ENCODE results near the gene MYO1D. TPM values are rescaled to one million over a fixed set of nuclear protein-coding genes. Genes with fewer than 3 reads are reported as not detected.
A peak's percentile ranks its signal among the peaks of the same experiment; 100 is the strongest.

MYO1D gene
- total RNA-seq, 2 experiments from 2014 or later, result 2.0 to 2.2 TPM

GRCh38 chr17:32471652-32472051, 405.3 kb downstream of the MYO1D start:
- no peaks in the 10 kb centered on the region for H3K4me1 Mint-ChIP-seq
- H3K27ac Mint-ChIP-seq, result no peak overlapping the region
- H3K9me3 Mint-ChIP-seq, result no peaks in the 10 kb centered on the region
- POLR2A ChIA-PET, result no interaction called here
- no peak for DNase-seq
- H3K4me3 Mint-ChIP-seq, result no peak overlapping the region
- CTCF ChIA-PET, result interaction anchor here (1.3 to 1.5 kb wide), 2 partner anchors 12 to 28 kb away, joined by 4 read pairs; partner anchors contain the start of gene PSMD11
- H3K27me3 Mint-ChIP-seq, result no peaks in the 10 kb centered on the region
- peaks cover 54% of the 10 kb centered on the region for H3K36me3 Mint-ChIP-seq (ENCODE audit: low read depth)

- no peaks in the 10 kb centered on the region for H3K4me1 Mint-ChIP-seq
- ChIA-PET POLR2A (no interaction called here), CTCF (interaction anchor here (0.7 to 1.5 kb wide), 4 partner anchors 9 to 18 kb away, joined by 3 to 4 read pairs (median 4); no protein-coding TSS in a partner anchor)
- no peaks in the 10 kb centered on the region for H3K9me3 Mint-ChIP-seq
- H3K36me3 Mint-ChIP-seq (ENCODE audit: low read depth), result peaks cover 62% of the 10 kb centered on the region
- H3K27ac Mint-ChIP-seq, result no peak overlapping the region
- no peaks in the 10 kb centered on the region for H3K27me3 Mint-ChIP-seq
- no peak for DNase-seq
- H3K4me3 Mint-ChIP-seq, result no peak overlapping the region
Observed at GRCh38 chr17:32470405-32471167, 406.3 kb downstream of the MYO1D start.

- no peak for DNase-seq
- ChIA-PET CTCF (interaction anchor here (0.9 to 2.4 kb wide), 3 partner anchors 16 to 409 kb away, joined by 3 to 8 read pairs (median 7); partner anchors contain the start of gene PSMD11), POLR2A (no interaction called here)
- Mint-ChIP-seq H3K36me3 (ENCODE audit: low read depth) (peaks cover 54% of the 10 kb centered on the region), H3K27ac (no peak overlapping the region), H3K27me3 (no peaks in the 10 kb centered on the region), H3K4me3 (no peak overlapping the region), H3K9me3 (no peaks in the 10 kb centered on the region), H3K4me1 (no peaks in the 10 kb centered on the region)
Observed at GRCh38 chr17:32467949-32468348, 409.0 kb downstream of the MYO1D start.

- ChIA-PET CTCF (interaction anchor here (0.8 to 4.1 kb wide), 5 partner anchors 12 to 136 kb away, joined by 3 to 16 read pairs (median 4); partner anchors contain the start of gene CDK5R1), POLR2A (no interaction called here)
- DNase-seq, result no peak
- H3K27ac Mint-ChIP-seq, result no peak overlapping the region
- no peaks in the 10 kb centered on the region for H3K27me3 Mint-ChIP-seq
- H3K36me3 Mint-ChIP-seq (ENCODE audit: low read depth), result peaks cover 60% of the 10 kb centered on the region
- H3K9me3 Mint-ChIP-seq, result no peaks in the 10 kb centered on the region
- no peak overlapping the region for H3K4me3 Mint-ChIP-seq
- H3K4me1 Mint-ChIP-seq, result peaks cover 11% of the 10 kb centered on the region
Observed at GRCh38 chr17:32464374-32464773, 412.6 kb downstream of the MYO1D start.

- Mint-ChIP-seq H3K4me3 (no peak overlapping the region), H3K27me3 (no peaks in the 10 kb centered on the region), H3K36me3 (ENCODE audit: low read depth) (peaks cover 58% of the 10 kb centered on the region), H3K27ac (no peak overlapping the region), H3K4me1 (peaks cover 18% of the 10 kb centered on the region), H3K9me3 (no peaks in the 10 kb centered on the region)
- no peak for DNase-seq
- ChIA-PET POLR2A (interaction anchor here (0.5 kb wide), 1 partner anchor 13 kb away, joined by 3 read pairs; no protein-coding TSS in a partner anchor), CTCF (interaction anchor here (0.5 to 4.1 kb wide), 8 partner anchors 13 to 540 kb away, joined by 3 to 29 read pairs (median 4); partner anchors contain the start of gene PSMD11)
Observed at GRCh38 chr17:32463304-32463703, 413.6 kb downstream of the MYO1D start.

- peaks cover 29% of the 10 kb centered on the region for H3K4me1 Mint-ChIP-seq
- POLR2A ChIA-PET, result no interaction called here
- no peak overlapping the region for H3K27ac Mint-ChIP-seq
Observed at GRCh38 chr17:32461853-32462617, 414.9 kb downstream of the MYO1D start.

GRCh38 chr17:32461498-32461852, 415.4 kb downstream of the MYO1D start:
- ChIA-PET POLR2A (no interaction called here), CTCF (interaction anchor here (0.6 to 4.1 kb wide), 16 partner anchors 10 to 416 kb away, joined by 3 to 29 read pairs (median 4); partner anchors contain the start of genes CDK5R1, MYO1D and PSMD11)
- Mint-ChIP-seq H3K36me3 (ENCODE audit: low read depth) (peaks cover 60% of the 10 kb centered on the region), H3K9me3 (no peaks in the 10 kb centered on the region), H3K4me3 (no peak overlapping the region), H3K27ac (peak overlapping the region; percentile 38), H3K27me3 (no peaks in the 10 kb centered on the region), H3K4me1 (peaks cover 31% of the 10 kb centered on the region)
- no peak for DNase-seq

More at GRCh38 chr17:32461853-32462617, 414.9 kb downstream of the MYO1D start:
- Mint-ChIP-seq H3K36me3 (ENCODE audit: low read depth) (peaks cover 61% of the 10 kb centered on the region), H3K27me3 (no peaks in the 10 kb centered on the region), H3K4me3 (no peak overlapping the region), H3K9me3 (no peaks in the 10 kb centered on the region)
- CTCF ChIA-PET, result interaction anchor here (0.6 to 4.1 kb wide), 22 partner anchors 8 to 415 kb away, joined by 3 to 29 read pairs (median 4); partner anchors contain the start of genes CDK5R1, MYO1D and PSMD11
- peak; percentile 78 for DNase-seq

GRCh38 chr17:32460054-32460453, 416.9 kb downstream of the MYO1D start:
- no peak overlapping the region for H3K27ac Mint-ChIP-seq
- no peak overlapping the region for H3K4me3 Mint-ChIP-seq
- H3K27me3 Mint-ChIP-seq, result no peaks in the 10 kb centered on the region
- POLR2A ChIA-PET, result no interaction called here
- peaks cover 60% of the 10 kb centered on the region for H3K36me3 Mint-ChIP-seq (ENCODE audit: low read depth)
- H3K4me1 Mint-ChIP-seq, result peaks cover 32% of the 10 kb centered on the region
- H3K9me3 Mint-ChIP-seq, result no peaks in the 10 kb centered on the region
- no peak for DNase-seq
- CTCF ChIA-PET, result interaction anchor here (4.0 kb wide), 1 partner anchor 16 kb away, joined by 29 read pairs; the partner anchor contains the start of gene PSMD11

GRCh38 chr17:32458371-32458770, 418.6 kb downstream of the MYO1D start:
- CTCF ChIA-PET, result interaction anchor here (2.3 kb wide), 1 partner anchor 14 kb away, joined by 8 read pairs; the partner anchor contains the start of gene PSMD11
- H3K36me3 Mint-ChIP-seq (ENCODE audit: low read depth), result peaks cover 62% of the 10 kb centered on the region

GRCh38 chr17:32453370-32453769, 423.6 kb downstream of the MYO1D start:
- peaks cover 63% of the 10 kb centered on the region for H3K36me3 Mint-ChIP-seq (ENCODE audit: low read depth)
- POLR2A ChIA-PET, result no interaction called here
- no peak overlapping the region for H3K27ac Mint-ChIP-seq

More at GRCh38 chr17:32458371-32458770, 418.6 kb downstream of the MYO1D start:
- Mint-ChIP-seq H3K27me3 (no peaks in the 10 kb centered on the region), H3K9me3 (no peaks in the 10 kb centered on the region), H3K4me1 (peaks cover 40% of the 10 kb centered on the region), H3K4me3 (no peak overlapping the region), H3K27ac (peak overlapping the region; percentile 2)
- no peak for DNase-seq
- POLR2A ChIA-PET, result interaction anchor here (0.5 kb wide), 1 partner anchor 321 kb away, joined by 3 read pairs; no protein-coding TSS in a partner anchor

GRCh38 chr17:32452281-32452680, 424.6 kb downstream of the MYO1D start:
- ChIA-PET CTCF (interaction anchor here (3.1 kb wide), 1 partner anchor 8 kb away, joined by 12 read pairs; the partner anchor contains the start of gene PSMD11), POLR2A (no interaction called here)
- Mint-ChIP-seq H3K4me3 (no peak overlapping the region), H3K36me3 (ENCODE audit: low read depth) (peaks cover 57% of the 10 kb centered on the region), H3K27ac (no peak overlapping the region), H3K9me3 (no peaks in the 10 kb centered on the region), H3K27me3 (no peaks in the 10 kb centered on the region), H3K4me1 (peaks cover 31% of the 10 kb centered on the region)
- DNase-seq, result no peak

More at GRCh38 chr17:32453370-32453769, 423.6 kb downstream of the MYO1D start:
- CTCF ChIA-PET, result interaction anchor here (0.9 to 3.1 kb wide), 2 partner anchors 9 kb away, joined by 3 to 12 read pairs; partner anchors contain the start of gene PSMD11
- H3K9me3 Mint-ChIP-seq, result no peaks in the 10 kb centered on the region
- peaks cover 37% of the 10 kb centered on the region for H3K4me1 Mint-ChIP-seq
- H3K27me3 Mint-ChIP-seq, result no peaks in the 10 kb centered on the region
- H3K4me3 Mint-ChIP-seq, result no peak overlapping the region
- DNase-seq, result no peak

- Mint-ChIP-seq H3K4me1 (peaks cover 32% of the 10 kb centered on the region), H3K27ac (no peak overlapping the region), H3K27me3 (no peaks in the 10 kb centered on the region), H3K9me3 (no peaks in the 10 kb centered on the region), H3K36me3 (ENCODE audit: low read depth) (peaks cover 57% of the 10 kb centered on the region), H3K4me3 (no peak overlapping the region)
- no peak for DNase-seq
- POLR2A ChIA-PET, result no interaction called here
- CTCF ChIA-PET, result no interaction called here
Observed at GRCh38 chr17:32451879-32452278, 425.0 kb downstream of the MYO1D start.
